Effector memory CD4-positive, alpha-beta T cell (primary cell): ENCODE data around the gene SP1.
"Not testable (repeated sequence)": the region's sequence is repeated elsewhere in the genome, so short reads cannot be mapped to it uniquely, and the experiment has no call there.

ENCODE experiments used
- DNase-seq, 3 donors: peaks; one replicate each; pipeline ENCODE4 v3.0.0-alpha.2; 2020
- H3K27ac ChIP-seq: 2 replicates; pipeline ENCODE4 v1.7.0; 2013; ENCODE audit warnings: mild to moderate bottlenecking, low read length, moderate library complexity; ENCODE audit not compliant: insufficient read depth, poor library complexity, severe bottlenecking
- H3K27me3 ChIP-seq: replicated peaks from 2 replicates; pipeline ENCODE4 v1.7.0; 2013; ENCODE audit warnings: mild to moderate bottlenecking, low read length; ENCODE audit not compliant: insufficient read depth, control insufficient read depth, poor library complexity, severe bottlenecking
- H3K36me3 ChIP-seq: 2 replicates; pipeline ENCODE4 v1.7.0; 2013; ENCODE audit warnings: mild to moderate bottlenecking, low read length, moderate library complexity; ENCODE audit not compliant: control insufficient read depth, insufficient read depth
- H3K4me1 ChIP-seq: 2 replicates; pipeline ENCODE4 v1.7.0; 2013; ENCODE audit warnings: low read length, mild to moderate bottlenecking; ENCODE audit not compliant: control insufficient read depth, insufficient read depth, poor library complexity, severe bottlenecking
- H3K4me3 ChIP-seq: 2 replicates; pipeline ENCODE4 v1.7.0; 2013; ENCODE audit warnings: low read length, low read depth, mild to moderate bottlenecking; ENCODE audit not compliant: insufficient read depth, poor library complexity, severe bottlenecking
- H3K9me3 ChIP-seq: 2 replicates; pipeline ENCODE4 v1.7.0; 2013; ENCODE audit warnings: mild to moderate bottlenecking, low read length, moderate library complexity; ENCODE audit not compliant: control insufficient read depth

Gene SP1

GRCh38 chr12:53423597-53423996 lies 43.6 kb downstream of the SP1 start, which contains the start of gene AMHR2:
Gene AMHR2 (plus strand): TSS chr12:53423855. CDS start chr12:53423935, 80 bp downstream.
- Histone ChIP-seq H3K4me3 (no peak within 1 kb of the TSS), H3K4me1 (peaks cover 4% of the 10 kb centered on the region), H3K27me3 (no peaks in the 10 kb centered on the region), H3K36me3 (no peaks in the 10 kb centered on the region), H3K9me3 (no peaks in the 10 kb centered on the region), H3K27ac (no peak within 1 kb of the TSS)
- no peak for DNase-seq

GRCh38 chr12:53424626-53425514 lies 44.9 kb downstream of the SP1 start:
- H3K27ac ChIP-seq, result no peak overlapping the region
- no peak for DNase-seq

GRCh38 chr12:53425515-53426150 lies 45.7 kb downstream of the SP1 start:
- Histone ChIP-seq H3K4me1 (peaks cover 4% of the 10 kb centered on the region), H3K36me3 (no peaks in the 10 kb centered on the region), H3K27me3 (no peaks in the 10 kb centered on the region), H3K4me3 (no peak overlapping the region), H3K9me3 (no peaks in the 10 kb centered on the region), H3K27ac (no peak overlapping the region)
- no peak for DNase-seq

More at GRCh38 chr12:53424626-53425514, 44.9 kb downstream of the SP1 start:
- Histone ChIP-seq H3K4me1 (peaks cover 4% of the 10 kb centered on the region), H3K9me3 (no peaks in the 10 kb centered on the region), H3K36me3 (no peaks in the 10 kb centered on the region), H3K27me3 (no peaks in the 10 kb centered on the region), H3K4me3 (no peak overlapping the region)

GRCh38 chr12:53427905-53428594 lies 48.1 kb downstream of the SP1 start:
- H3K27ac ChIP-seq, result no peak overlapping the region
- no peak for DNase-seq
- no peak overlapping the region for H3K4me3 ChIP-seq
- H3K36me3 ChIP-seq, result no peaks in the 10 kb centered on the region
- H3K9me3 ChIP-seq, result no peaks in the 10 kb centered on the region
- H3K4me1 ChIP-seq, result no peaks in the 10 kb centered on the region
- no peaks in the 10 kb centered on the region for H3K27me3 ChIP-seq

GRCh38 chr12:53428741-53429140 lies 48.8 kb downstream of the SP1 start:
- Histone ChIP-seq H3K27me3 (no peaks in the 10 kb centered on the region), H3K4me3 (no peak overlapping the region), H3K4me1 (no peaks in the 10 kb centered on the region), H3K36me3 (no peaks in the 10 kb centered on the region), H3K9me3 (no peaks in the 10 kb centered on the region), H3K27ac (no peak overlapping the region)
- DNase-seq, result no peak

- Histone ChIP-seq H3K27me3 (no peaks in the 10 kb centered on the region), H3K4me1 (no peaks in the 10 kb centered on the region), H3K9me3 (no peaks in the 10 kb centered on the region), H3K4me3 (no peak overlapping the region), H3K27ac (no peak overlapping the region), H3K36me3 (no peaks in the 10 kb centered on the region)
- DNase-seq, result no peak
These were observed 50.1 kb downstream of the SP1 start for GRCh38 chr12:53430116-53430515.

- Histone ChIP-seq H3K4me1 (no peaks in the 10 kb centered on the region), H3K9me3 (no peaks in the 10 kb centered on the region), H3K36me3 (no peaks in the 10 kb centered on the region), H3K4me3 (no peak overlapping the region), H3K27me3 (no peaks in the 10 kb centered on the region), H3K27ac (no peak overlapping the region)
- no peak for DNase-seq
These were observed 51.2 kb downstream of the SP1 start for GRCh38 chr12:53431187-53431586.

GRCh38 chr12:53435326-53435725 lies 55.4 kb downstream of the SP1 start:
- not testable (repeated sequence) for H3K36me3 ChIP-seq, DNase-seq, H3K27me3 ChIP-seq

GRCh38 chr12:53439582-53439981 lies 59.6 kb downstream of the SP1 start:
- not testable (repeated sequence) for H3K4me3 ChIP-seq, H3K27me3 ChIP-seq, H3K27ac ChIP-seq, H3K9me3 ChIP-seq, H3K36me3 ChIP-seq, DNase-seq
- H3K4me1 ChIP-seq, result peaks cover 14% of the 10 kb centered on the region

More at GRCh38 chr12:53435326-53435725, 55.4 kb downstream of the SP1 start:
- not testable (repeated sequence) for H3K4me3 ChIP-seq, H3K4me1 ChIP-seq, H3K9me3 ChIP-seq, H3K27ac ChIP-seq
